Astrocyte of the spinal cord (primary cell): Measurements from ENCODE around the gene PPY.
"Not testable (repeated sequence)": the region's sequence is repeated elsewhere in the genome, so short reads cannot be mapped to it uniquely, and the experiment has no call there.

Experiments
- DNase-seq: peaks from one replicate; pipeline ENCODE4 v3.0.0; 2011; ENCODE audit warnings: low read depth, low spot score
- H3K4me3 ChIP-seq: 2 replicates; pipeline ENCODE4 v1.5.1; 2011; ENCODE audit warnings: low read depth, mild to moderate bottlenecking, low read length, moderate library complexity
- CTCF ChIP-seq: IDR thresholded peaks from 2 replicates; pipeline ENCODE4 v1.5.1; 2012; ENCODE audit warnings: low read depth, mild to moderate bottlenecking, low read length, inconsistent platforms
- in situ Hi-C: cut with HindIII; loops from 2 replicates; pipeline ENCODE4 v1.10.0; 2017; ENCODE audit warnings: low sequenced_read_pairs

Gene PPY

GRCh38 chr17:43901861-43902589 is 40.3 kb downstream of the PPY start:
- no peak for DNase-seq
- TF ChIP-seq CTCF: no peak
- no peak overlapping the region for H3K4me3 ChIP-seq
- in situ Hi-C loops: no loop called here

GRCh38 chr17:43900858-43901754 is 41.2 kb downstream of the PPY start:
- in situ Hi-C loops: no loop called here
- TF ChIP-seq CTCF: no peak
- peak overlapping the region; percentile 33 for H3K4me3 ChIP-seq
- DNase-seq: no peak

- peak; percentile 68 for DNase-seq
- in situ Hi-C loops: no loop called here
- no peak for TF ChIP-seq CTCF
- H3K4me3 ChIP-seq: peak overlapping the region; percentile 33
Measured at GRCh38 chr17:43900183-43900857, 42.0 kb downstream of the PPY start.

GRCh38 chr17:43898446-43898845 is 43.8 kb downstream of the PPY start:
- no peak for DNase-seq
- H3K4me3 ChIP-seq: no peak overlapping the region
- no peak for TF ChIP-seq CTCF
- in situ Hi-C loops: no loop called here

- no peak for TF ChIP-seq CTCF
- no peak overlapping the region for H3K4me3 ChIP-seq
- DNase-seq: no peak
- in situ Hi-C loops: no loop called here
Measured at GRCh38 chr17:43897831-43898230, 44.4 kb downstream of the PPY start.

- H3K4me3 ChIP-seq, in situ Hi-C loops, DNase-seq: not testable (repeated sequence)
Measured at GRCh38 chr17:43894494-43894893, 47.8 kb downstream of the PPY start.
